ENCODE results near the gene NOC2L.
"Not testable (repeated sequence)": the region's sequence is repeated elsewhere in the genome, so short reads cannot be mapped to it uniquely, and the experiment has no call there.

The NOC2L gene

DNA sequence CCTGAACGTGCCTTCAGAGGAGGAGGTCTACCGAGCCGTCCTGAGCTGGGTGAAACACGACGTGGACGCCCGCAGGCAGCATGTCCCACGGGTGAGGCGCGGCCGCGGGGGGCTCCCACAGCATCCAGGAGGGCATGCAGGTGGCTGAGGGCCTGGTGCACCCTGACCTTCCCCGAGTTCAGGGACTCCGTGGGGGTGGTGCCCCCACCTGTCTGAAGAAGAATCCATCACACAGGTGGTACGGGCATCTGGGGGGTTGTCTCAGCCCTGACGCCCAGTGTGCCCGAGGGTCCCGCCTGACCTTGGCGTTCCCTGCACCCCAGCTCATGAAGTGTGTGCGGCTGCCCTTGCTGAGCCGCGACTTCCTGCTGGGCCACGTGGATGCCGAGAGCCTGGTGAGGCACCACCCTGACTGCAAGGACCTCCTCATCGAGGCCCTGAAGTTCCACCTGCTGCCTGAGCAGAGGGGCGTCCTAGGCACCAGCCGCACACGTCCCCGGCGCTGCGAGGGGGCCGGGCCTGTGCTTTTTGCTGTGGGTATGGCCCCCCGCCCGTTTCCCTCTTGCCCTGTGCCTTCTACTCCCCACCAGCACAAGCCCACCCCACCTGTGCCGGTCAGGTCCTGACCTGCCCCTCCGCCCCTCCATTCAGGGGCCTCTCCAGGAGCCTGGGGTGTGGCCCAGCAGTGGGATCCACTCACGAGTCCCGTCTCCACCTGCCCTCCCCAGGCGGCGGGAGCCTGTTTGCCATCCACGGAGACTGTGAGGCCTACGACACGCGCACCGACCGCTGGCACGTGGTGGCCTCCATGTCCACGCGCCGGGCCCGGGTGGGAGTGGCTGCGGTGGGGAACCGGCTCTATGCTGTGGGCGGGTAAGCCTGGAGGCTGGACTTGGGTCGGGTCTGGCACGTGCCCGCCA, 3.6 kb upstream of the NOC2L start:
- DNase-seq (ENCODE audit: low spot score): no peak

DNA sequence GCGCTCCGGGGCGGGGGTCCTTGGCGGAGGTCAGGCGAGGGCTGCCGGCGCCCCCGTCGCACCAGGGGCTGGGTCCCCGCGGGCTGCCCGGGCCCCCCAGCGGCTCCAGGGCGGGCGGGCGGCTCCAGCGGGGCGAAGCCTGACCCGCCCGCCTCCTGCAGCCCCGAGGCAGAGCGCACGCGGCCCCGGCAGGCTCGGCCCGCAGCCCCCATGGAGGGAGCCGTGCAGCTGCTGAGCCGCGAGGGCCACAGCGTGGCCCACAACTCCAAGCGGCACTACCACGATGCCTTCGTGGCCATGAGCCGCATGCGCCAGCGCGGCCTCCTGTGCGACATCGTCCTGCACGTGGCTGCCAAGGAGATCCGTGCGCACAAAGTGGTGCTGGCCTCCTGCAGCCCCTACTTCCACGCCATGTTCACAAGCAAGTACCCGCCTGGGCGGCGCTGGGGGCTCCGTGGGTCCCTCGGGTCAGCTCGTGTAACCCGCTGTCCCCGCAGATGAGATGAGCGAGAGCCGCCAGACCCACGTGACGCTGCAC, 2.1 kb upstream of the NOC2L start:
- no peak for DNase-seq (ENCODE audit: low spot score)

DNA sequence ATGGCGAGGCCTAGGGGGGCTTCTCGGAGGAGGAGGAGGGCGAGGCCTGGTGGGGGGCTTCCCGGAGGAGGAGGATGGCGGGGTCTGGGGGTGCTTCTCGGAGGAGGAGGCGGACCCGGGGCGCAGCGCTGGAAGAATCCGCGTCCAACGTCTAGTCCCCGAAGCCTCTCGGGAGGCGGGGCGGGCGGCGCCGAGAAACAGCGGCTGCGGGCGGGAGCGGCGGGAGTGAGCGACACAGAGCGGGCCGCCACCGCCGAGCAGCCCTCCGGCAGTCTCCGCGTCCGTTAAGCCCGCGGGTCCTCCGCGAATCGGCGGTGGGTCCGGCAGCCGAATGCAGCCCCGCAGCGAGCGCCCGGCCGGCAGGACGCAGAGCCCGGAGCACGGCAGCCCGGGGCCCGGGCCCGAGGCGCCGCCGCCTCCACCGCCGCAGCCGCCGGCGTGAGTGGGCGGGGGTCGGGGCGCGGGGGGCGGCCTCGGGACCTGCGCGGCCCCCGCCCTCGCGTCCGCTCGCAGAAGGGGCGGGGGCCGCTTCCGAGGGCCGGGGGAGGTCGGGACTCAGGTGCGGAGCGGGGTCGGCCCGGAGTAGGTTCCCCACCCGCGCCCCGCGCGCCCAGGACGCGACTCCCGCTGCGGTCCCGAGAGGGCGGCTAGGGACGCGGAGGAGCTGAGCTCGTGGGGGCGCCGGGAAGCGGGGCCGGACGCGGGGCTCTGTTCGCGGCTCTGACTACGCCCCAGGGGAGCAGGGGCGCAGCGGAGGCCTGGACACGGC, 1.5 kb upstream of the NOC2L start, which contains the start of gene KLHL17:
KLHL17 (plus strand) TSS at position 222 of the 769 bp plus-strand sequence; CDS start at position 332, 110 bp downstream.
- DNase-seq (ENCODE audit: low spot score): peak; percentile 81

DNA sequence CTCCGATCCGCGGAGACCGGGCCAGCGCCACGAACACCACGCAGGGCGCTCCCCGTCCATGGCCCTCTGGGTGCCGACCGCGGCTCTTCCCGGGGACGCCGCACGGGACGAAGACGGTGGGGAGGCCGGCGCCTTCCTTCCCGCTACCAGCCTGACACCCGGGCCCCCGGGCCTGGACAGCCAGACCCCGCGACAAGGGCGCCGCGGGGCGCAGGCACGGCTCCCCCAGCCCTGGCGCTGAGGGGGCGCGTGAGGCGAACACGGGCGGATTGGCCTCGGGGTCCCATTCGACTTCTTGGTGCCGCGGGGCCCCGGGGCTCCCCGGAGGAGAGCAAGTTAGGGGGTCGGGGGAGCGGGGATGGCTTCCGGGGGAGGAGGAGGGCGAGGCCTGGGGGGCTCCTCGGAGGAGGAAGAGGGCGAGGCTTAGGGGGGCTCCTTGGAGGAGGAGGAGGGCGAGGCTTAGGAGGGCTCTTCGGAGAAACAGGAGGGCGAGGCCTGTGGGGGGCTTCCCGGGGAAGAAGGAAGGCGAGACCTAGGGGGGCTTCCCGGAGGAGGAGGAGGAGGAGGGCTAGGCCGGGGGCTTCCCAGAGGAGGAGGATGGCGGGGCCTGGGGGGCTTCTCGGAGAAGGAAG, 791 bp upstream of the NOC2L start:
- DNase-seq (ENCODE audit: low spot score): no peak

DNA sequence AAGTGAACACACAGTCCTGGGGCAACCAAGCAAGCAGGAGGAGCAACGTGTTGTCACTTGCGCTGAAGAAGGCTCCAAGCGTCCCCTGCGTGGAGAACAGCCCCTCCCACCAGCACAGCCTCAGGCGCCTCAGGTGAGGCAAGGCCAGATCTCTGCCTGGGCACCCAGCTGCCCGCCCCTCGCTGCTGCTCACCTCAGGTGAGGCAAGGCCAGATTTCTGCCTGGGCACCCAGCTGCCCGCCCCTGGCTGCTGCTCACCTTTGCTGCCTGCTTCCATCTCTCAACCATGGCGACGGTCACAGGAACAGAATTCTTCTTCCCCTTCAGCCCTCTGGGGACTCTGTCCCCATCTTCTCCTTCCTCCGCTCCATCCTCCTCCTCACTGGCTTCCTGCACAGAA, 2.4 kb downstream of the NOC2L start:
- no peak for DNase-seq (ENCODE audit: low spot score)

DNA sequence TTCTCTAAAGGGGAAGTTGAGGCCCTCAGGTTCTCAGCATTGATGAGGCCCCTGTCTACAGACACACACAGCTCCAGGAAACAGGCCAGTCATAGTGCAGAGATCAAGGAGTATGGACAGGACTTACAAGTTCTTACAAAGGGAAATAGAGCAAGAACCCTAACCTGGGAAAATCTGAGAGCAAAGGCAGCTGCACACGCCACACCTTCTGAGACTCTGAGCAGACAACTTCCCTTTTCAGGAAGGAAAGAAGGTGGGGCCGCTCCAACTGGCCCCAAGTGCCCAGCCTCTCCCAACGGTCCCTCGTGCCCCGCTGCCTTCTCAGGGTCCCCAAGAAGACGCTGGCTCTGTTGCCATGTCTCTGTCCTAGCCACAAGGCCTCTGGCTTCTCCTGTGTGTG, 3.6 kb downstream of the NOC2L start:
- DNase-seq (ENCODE audit: low spot score): no peak

DNA sequence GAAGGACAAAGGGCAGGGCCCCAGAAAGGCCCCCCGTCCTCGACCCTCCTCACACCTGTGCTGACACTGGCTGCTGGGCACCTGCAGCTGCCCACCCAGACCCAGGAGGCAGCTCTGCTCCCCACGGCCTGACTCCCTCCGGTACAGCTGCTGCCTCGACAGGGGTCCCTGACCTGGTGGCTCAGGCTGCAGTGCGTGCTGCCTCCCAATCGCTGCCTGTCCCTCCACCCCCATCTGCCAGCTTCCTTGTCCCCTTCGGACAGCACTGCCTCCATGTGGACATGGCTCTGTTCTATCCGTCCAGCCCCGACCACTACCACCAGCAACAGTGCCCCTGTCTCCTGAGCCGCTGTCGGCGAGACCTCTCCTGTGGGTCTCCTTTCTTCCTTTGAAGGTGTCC, 4.1 kb downstream of the NOC2L start:
- DNase-seq (ENCODE audit: low spot score): no peak

DNA sequence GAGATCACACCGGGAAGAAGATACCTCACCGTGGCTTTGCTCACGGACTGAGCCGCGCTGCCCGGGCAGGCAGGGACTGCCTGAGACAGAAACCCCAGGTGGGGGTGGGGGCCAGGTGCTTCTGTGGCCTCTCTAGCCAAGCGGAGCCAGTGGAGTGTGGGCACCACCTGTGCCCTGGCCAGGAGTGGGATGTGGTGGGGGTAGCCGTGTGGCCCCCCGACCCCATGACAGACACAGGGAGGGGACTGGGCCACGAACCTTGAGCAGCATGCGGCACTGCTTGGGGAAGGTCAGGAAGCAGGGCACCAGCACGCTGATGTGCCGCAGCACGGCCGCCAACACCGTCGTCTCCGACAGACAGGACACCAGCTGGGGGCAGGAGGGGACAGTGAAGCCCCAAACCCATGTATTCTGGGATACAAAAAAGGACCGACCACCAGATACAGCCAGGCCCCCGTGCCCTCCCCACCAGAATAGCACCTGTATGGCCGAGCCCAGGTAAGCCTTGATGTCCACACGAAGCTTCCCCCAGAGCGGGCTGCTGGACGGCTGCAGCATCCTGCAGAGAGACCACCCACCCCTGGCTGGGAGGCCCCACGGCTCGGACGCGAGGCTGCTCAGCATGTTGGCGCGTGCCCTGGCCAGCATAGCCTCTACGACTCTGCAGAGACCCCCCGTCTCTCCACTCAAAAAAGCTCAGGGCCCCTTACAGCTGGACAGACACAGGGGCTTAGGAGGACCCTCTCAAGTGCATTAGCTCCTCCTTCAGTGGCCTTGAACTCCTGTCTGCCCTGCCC, 5.3 kb downstream of the NOC2L start:
- no peak for DNase-seq (ENCODE audit: low spot score)

DNA sequence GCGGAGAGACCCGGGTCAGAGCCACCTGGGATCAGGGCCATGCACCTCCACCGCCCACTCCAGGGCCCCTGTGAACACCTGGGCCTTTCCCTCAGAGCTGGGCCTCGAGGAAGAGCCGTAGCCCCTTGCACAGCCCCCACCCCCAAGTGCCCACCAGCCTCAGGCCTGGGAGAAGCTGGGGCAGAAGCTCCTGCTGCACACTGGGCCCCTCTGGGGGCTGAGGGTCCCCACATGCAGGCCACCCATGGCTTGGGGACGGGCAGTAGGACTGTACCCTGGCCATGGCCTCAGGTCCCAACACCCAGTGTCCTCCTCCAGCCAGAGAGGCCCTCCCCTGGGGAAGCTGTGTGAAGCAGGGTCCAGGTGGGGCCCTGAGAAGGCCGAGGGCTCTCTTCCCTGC, 6.5 kb downstream of the NOC2L start:
- no peak for DNase-seq (ENCODE audit: low spot score)

DNA sequence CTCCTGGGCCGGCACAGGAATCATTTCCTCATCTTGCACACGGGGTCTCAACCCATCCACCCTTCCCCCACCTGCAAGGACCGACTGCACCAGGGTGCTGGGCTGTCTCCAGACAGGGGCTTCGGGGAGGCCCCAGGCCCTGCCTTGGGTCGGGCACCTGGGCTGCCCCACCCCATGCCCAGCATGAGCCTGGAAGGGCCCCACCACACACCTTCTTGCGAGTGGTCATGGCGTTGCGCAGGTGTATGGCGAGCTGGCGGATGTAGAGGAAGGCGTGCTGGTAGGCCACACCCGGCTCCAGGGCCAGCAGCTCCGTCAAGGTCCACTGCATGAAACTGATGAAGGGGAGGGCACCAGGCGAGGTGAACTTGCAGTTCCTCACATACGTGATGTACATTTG, 6.9 kb downstream of the NOC2L start:
- no peak for DNase-seq (ENCODE audit: low spot score)

DNA sequence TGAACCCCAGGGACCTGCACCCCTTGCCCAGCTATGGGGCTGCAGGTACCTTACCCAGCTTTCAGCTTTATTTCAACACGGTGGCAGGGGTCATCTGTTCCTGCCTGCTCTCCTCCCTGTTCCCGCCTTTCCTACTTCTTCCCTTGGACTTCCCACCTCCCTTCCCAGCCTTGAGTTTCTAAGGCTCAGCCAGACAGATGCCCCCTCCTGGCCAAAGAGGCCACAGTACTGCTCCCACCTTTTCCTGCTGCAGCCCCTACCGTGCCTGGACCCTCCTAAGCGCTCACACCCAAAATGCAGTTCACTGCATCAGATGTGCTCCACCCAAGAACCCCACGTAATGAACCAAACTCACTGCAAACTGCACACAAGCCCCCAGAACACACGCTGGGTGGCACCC, 7.7 kb downstream of the NOC2L start:
- DNase-seq (ENCODE audit: low spot score): no peak

DNA sequence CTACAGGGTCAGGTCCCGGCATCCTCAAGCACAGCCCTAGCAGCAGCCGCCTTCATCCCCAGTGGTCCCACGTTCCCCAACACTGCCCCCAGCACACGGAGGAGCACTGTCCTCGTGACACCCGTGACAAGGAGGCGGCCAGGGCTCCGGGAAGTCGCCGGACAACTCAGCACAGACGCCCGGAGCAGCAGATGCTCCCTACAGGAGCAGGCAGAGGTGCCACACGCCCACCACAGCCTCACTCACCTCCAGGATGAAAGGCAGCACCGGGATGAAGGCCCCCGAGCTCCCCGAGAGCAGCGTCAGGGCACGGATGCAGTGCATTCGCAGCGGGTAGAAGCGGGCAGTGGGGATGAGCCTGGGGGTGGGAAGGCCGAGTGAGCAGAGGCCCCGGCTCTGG, 8.2 kb downstream of the NOC2L start:
- DNase-seq (ENCODE audit: low spot score): no peak

DNA sequence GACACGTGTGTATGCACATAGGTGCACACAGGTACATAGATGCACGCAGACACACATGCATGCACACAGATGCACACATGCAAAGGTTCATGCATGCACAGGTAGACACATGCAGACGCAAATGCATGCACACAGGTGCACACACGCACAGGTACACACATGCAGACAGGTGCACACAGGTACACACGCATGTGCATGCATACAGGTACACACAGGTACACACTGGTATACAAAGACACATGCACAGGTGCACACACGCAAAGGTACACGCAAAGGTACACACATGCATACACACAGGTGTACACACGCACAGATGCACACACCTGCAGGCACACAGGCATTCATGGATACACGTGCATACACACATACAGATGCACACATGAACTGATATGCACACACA, 8.8 kb downstream of the NOC2L start:
- no peak for DNase-seq (ENCODE audit: low spot score)

DNA sequence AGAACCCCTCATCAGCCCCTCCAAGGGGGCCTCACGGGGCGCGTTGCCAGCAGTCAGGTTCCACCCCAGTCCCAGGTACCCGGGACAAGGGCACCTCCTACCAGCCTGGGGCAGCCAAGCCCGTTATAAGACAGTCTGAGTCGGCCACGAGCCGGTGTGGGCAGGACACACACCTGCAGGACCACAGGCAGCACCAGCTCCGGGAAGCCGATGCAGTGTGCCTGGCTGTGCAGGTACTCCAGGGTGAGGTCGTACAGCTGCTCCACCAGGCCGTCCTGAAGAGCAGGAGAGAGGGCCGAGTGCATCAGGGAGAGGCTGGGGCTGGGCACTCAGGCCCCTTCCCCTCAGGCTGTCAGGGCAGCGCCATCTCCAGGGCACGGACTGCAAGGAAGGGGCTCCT, 11.1 kb downstream of the NOC2L start:
- DNase-seq (ENCODE audit: low spot score): no peak

DNA sequence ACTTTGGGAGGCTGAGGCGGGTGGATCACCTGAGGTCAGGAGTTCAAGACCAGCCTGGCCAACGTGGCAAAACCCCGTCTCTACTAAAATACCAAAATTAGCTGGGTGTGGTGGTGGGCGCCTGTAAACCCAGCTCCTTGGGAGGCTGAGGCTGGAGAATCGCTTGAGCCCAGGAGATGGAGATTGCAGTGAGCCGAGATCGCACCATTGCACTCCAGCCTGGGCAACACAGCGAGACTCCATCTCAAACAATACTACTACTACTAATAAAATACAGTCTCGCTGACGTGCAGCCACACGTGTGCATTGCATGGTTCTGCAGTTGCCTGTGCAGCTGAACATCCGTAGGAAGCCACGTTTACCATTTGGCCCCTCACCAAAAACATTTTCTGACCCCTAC, 12.2 kb downstream of the NOC2L start:
- DNase-seq (ENCODE audit: low spot score): not testable (repeated sequence)

DNA sequence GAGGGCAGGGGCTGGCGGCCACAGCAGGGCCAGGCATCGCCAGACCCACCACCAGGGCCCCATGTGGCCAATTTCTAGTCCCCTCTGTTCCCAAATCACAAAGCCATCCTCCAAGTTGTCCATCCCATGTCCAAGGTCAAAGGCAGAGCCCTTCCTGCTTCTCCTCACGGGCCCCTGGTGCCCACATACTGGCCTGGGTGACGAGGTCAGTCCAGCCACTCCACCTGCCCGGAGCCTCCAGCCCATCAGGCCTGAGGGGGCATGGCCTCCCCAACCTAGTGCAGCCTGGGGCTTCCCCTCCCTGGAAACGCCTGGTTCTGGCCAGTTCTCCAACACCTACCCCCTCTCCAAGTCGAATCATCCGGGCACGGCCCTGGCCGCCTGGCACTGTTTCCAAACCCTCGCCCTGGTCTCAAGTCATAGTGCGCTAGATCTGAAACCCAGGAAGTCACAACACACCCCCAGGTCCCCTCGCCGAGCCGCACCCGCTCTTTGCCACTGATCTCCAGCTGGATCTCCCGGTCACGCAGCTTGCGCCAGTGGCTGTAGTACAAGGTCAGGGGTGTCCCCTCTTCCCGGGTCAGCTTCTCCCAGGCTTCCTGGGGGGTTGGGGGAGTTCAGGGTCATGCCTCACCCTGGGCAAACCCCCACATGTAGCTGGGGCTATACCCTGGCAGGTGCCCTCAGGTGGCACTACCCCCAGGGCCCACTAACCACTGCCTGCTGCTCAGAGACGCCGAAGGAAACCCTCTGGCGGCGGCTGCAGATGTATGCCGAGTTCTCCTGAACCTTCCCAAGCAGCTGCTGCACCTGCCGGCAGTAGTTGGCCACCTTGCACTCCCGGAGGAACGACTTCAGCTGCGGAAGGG, 13.1 kb downstream of the NOC2L start:
- DNase-seq (ENCODE audit: low spot score): no peak

DNA sequence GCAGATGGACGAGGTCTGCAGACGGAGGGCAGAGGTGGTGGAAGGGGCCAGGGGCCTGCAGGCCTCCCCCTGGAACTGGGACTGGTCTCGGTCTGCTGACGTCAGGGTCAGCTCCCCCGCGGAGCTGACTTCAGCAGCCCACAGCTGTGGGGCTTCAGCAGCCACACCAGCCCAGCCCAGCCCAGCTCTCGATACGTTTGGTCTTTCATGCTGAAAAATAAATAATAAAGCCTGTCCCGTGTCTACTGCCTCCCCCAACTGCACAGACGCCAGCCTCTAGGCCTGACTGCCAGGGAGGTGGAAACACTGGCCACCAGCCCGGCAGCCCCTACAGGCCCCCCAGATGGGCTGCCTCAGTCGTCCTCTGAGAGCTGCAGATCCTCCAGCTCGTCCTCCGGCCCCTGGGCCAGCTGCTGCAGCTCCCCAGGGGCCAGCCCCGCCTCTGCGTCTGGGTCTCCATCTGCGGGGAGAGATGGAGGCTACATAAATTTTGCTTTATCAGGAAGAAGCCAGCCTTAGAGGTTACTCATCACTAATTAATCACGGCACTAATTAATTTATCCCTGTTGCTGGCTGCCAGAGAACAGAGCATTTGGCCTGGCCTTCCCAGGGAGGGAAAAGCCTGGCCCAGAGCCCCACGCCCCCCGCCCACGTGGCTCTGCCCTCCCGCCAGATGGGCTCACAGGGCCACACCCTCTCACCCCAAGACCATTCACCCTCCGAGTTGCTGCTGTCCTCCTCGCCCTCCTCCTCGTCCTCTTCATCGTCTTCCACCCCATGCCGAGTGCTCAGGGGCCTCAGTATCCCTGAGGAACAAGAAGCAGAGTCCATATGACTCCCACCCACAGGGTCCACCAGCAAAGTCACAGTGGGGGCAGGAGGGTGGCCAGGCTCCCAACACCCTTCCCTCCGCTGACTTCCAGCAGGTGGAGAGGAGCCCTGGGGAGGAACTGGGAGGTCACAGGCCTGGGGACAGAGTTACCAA, 14.4 kb downstream of the NOC2L start:
- no peak for DNase-seq (ENCODE audit: low spot score)

DNA sequence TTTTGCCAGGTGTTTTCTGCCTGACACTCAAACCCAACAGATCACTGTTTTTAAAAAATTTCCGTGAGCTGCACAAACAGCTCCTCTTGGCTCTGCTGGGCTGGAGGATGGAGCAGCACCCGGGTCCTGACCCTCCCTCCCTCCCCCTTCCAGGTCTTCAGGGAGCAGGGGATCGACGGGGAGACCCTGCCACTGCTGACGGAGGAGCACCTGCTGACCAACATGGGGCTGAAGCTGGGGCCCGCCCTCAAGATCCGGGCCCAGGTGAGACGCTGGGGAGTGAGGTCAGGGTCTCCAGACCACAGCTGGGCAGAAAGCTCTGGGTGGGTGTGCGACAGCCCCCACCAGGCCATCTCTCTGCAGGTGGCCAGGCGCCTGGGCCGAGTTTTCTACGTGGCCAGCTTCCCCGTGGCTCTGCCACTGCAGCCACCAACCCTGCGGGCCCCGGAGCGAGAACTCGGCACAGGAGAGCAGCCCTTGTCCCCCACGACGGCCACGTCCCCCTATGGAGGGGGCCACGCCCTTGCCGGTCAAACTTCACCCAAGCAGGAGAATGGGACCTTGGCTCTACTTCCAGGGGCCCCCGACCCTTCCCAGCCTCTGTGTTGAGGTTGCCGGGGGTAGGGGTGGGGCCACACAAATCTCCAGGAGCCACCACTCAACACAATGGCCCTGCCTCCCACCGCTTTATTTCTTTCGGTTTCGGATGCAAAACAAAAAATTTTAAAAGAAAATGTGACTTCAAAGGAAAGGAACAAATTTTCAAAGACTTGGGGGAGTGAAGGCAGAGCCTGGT, 15.3 kb downstream of the NOC2L start:
- DNase-seq (ENCODE audit: low spot score): no peak

All from CD4-positive, alpha-beta T cell treated with Interleukin-2 at 100 ng/mL for 4 hours (primary cell).